Astrocyte of the cerebellum (primary cell): ENCODE results near the gene STOM.
A peak's percentile ranks its signal among the peaks of the same experiment; 100 is the strongest.

Experiments
- DNase-seq: peaks from one replicate; pipeline ENCODE4 v3.0.0-alpha.2; 2011; ENCODE audit warnings: low read depth
- H3K4me3 ChIP-seq: 2 replicates; pipeline ENCODE4 v1.5.1; 2011; ENCODE audit warnings: mild to moderate bottlenecking, low read depth, low read length, moderate library complexity
- CTCF ChIP-seq: IDR thresholded peaks from 2 replicates; pipeline ENCODE4 v1.5.1; 2012; ENCODE audit warnings: low read length, low read depth, moderate library complexity, mild to moderate bottlenecking; ENCODE audit errors: missing control alignments
- in situ Hi-C: cut with HindIII; loops from 2 replicates; pipeline ENCODE4 v1.10.0; 2017; ENCODE audit warnings: low sequenced_read_pairs

The STOM gene

GRCh38 chr9:121328476-121328875 is 41.6 kb downstream of the STOM start:
- in situ Hi-C loops, result no loop called here
- no peak for TF ChIP-seq CTCF
- no peak overlapping the region for H3K4me3 ChIP-seq
- no peak for DNase-seq

- no peak for DNase-seq
- in situ Hi-C loops, result no loop called here
- H3K4me3 ChIP-seq, result no peak overlapping the region
- no peak for TF ChIP-seq CTCF
Observed at GRCh38 chr9:121326901-121327613, 43.0 kb downstream of the STOM start.

GRCh38 chr9:121326130-121326838 is 43.8 kb downstream of the STOM start:
- no peak overlapping the region for H3K4me3 ChIP-seq
- DNase-seq, result peak; percentile 20
- TF ChIP-seq CTCF, result no peak
- in situ Hi-C loops, result no loop called here

- no peak overlapping the region for H3K4me3 ChIP-seq
- in situ Hi-C loops, result no loop called here
- no peak for TF ChIP-seq CTCF
- DNase-seq, result no peak
Observed at GRCh38 chr9:121325387-121325786, 44.7 kb downstream of the STOM start.

GRCh38 chr9:121324755-121325154 is 45.3 kb downstream of the STOM start:
- DNase-seq, result no peak
- in situ Hi-C loops, result no loop called here
- no peak overlapping the region for H3K4me3 ChIP-seq
- no peak for TF ChIP-seq CTCF

GRCh38 chr9:121324316-121324715 is 45.7 kb downstream of the STOM start:
- DNase-seq, result no peak
- H3K4me3 ChIP-seq, result no peak overlapping the region
- in situ Hi-C loops, result no loop called here
- no peak for TF ChIP-seq CTCF
